Tibial nerve (tissue), 4 donors: ENCODE measurements around the gene RBM26. TPM values are rescaled to one million over a fixed set of nuclear protein-coding genes. Genes with fewer than 3 reads are reported as not detected.

Source experiments
- DNase-seq, 2 donors: peaks; one replicate each; pipeline ENCODE4 v3.0.0-alpha.2; 2019; ENCODE audit warnings: low spot score in 2 of 2
- H3K27ac ChIP-seq, 4 donors: fragments of 200-600 bp; sonication (generic) in 3 of 4; one replicate each; pipeline ENCODE4 v1.5.1; 2017 to 2019; ENCODE audit warnings: mild to moderate bottlenecking in 1 of 4
- H3K27me3 ChIP-seq, 2 donors: fragments of 200-600 bp; sonication (generic) in 1 of 2; one replicate each; pipeline versions ENCODE4 v1.5.1 to v1.6.0; 2017 to 2019
- H3K36me3 ChIP-seq, 3 donors: fragments of 200-600 bp; sonication (generic); one replicate each; pipeline ENCODE4 v1.5.1; 2018 to 2019
- H3K4me1 ChIP-seq, 4 donors: fragments of 200-600 bp; sonication (generic) in 3 of 4; one replicate each; pipeline ENCODE4 v1.5.1; 2017 to 2019
- H3K4me3 ChIP-seq, 4 donors: fragments of 200-600 bp; sonication (generic) in 3 of 4; one replicate each; pipeline ENCODE4 v1.5.1; 2017 to 2019; ENCODE audit warnings: mild to moderate bottlenecking in 1 of 4, moderate library complexity in 1 of 4
- H3K9me3 ChIP-seq, 4 donors: fragments of 200-600 bp; sonication (generic) in 3 of 4; one replicate each; pipeline ENCODE4 v1.5.1; 2017 to 2019
- CTCF ChIP-seq, 5 experiments: fragments of 200-600 bp in 3 of 5; fragments of 450-650 bp in 2 of 5; sonication (generic) in 3 of 5; IDR thresholded peaks; one replicate each; pipeline ENCODE4 v1.5.1; 2016 to 2019; ENCODE audit warnings: antibody characterized with exemption in 5 of 5, mild to moderate bottlenecking in 3 of 5, moderate library complexity in 2 of 5
- EP300 ChIP-seq, 2 donors: sonication (generic); formaldehyde crosslinking; IDR thresholded peaks; one replicate each; pipeline ENCODE4 v1.6.1; 2017; ENCODE audit warnings: antibody characterized with exemption in 2 of 2, mild to moderate bottlenecking in 1 of 2
- POLR2A ChIP-seq, 2 donors: fragments of 450-650 bp; IDR thresholded peaks; one replicate each; pipeline ENCODE4 v1.6.1; 2017; ENCODE audit warnings: antibody characterized with exemption in 2 of 2, mild to moderate bottlenecking in 2 of 2, moderate library complexity in 2 of 2
- WGBS, 2 donors: methylation state at CpG; one replicate each; pipeline ENCODE4 v1.1.5; 2018; 5-methylcytosine and 5-hydroxymethylcytosine counted together
- total RNA-seq, 4 donors: library from RNA; depleted of rRNA; stranded (reverse); fragments of >200 nt; gene quantifications; one replicate each; pipeline ENCODE4 v1.1.0, GENCODE V29; 2016

The RBM26 gene
- total RNA-seq, 4 donors from 2014 or later: 37.3 to 55.3 (median 43.3) TPM

- 77 to 94% methylated on average over 8 to 11 of the region's 11 CpGs for WGBS, 2 donors
- Histone ChIP-seq H3K9me3 (no peaks in the 10 kb centered on the region), H3K27ac (no peak overlapping the region), H3K27me3 (no peaks in the 10 kb centered on the region), H3K36me3 (no peaks in the 10 kb centered on the region), H3K4me3 (no peak overlapping the region), H3K4me1 (no peaks in the 10 kb centered on the region)
- DNase-seq: no peak
- TF ChIP-seq POLR2A (IDR thresholded peaks at IDR 0.05) (no peak), CTCF (IDR thresholded peaks at IDR 0.05) (no peak), EP300 (IDR thresholded peaks at IDR 0.05) (no peak)
These were observed 26.9 kb upstream of the RBM26 start for GRCh38 chr13:79432992-79433391.

GRCh38 chr13:79432086-79432485, 26.0 kb upstream of the RBM26 start:
- TF ChIP-seq POLR2A (IDR thresholded peaks at IDR 0.05): no peak
- no peak for TF ChIP-seq EP300 (IDR thresholded peaks at IDR 0.05)
- TF ChIP-seq CTCF (IDR thresholded peaks at IDR 0.05): no peak
- no peaks in the 10 kb centered on the region for H3K36me3 ChIP-seq
- H3K4me3 ChIP-seq: no peak overlapping the region
- H3K9me3 ChIP-seq: no peaks in the 10 kb centered on the region
- DNase-seq: no peak
- no peaks in the 10 kb centered on the region for H3K27me3 ChIP-seq
- WGBS, 2 donors: 97 to 100% methylated on average over 3 to 4 of the region's 6 CpGs
- no peak overlapping the region for H3K27ac ChIP-seq
- no peaks in the 10 kb centered on the region for H3K4me1 ChIP-seq

- H3K27me3 ChIP-seq: no peaks in the 10 kb centered on the region
- H3K9me3 ChIP-seq: no peaks in the 10 kb centered on the region
- TF ChIP-seq EP300 (IDR thresholded peaks at IDR 0.05): no peak
- TF ChIP-seq POLR2A (IDR thresholded peaks at IDR 0.05): no peak
- TF ChIP-seq CTCF (IDR thresholded peaks at IDR 0.05): no peak
- no peak overlapping the region for H3K4me3 ChIP-seq
- H3K27ac ChIP-seq: no peak overlapping the region
- no peaks in the 10 kb centered on the region for H3K36me3 ChIP-seq
- H3K4me1 ChIP-seq: no peaks in the 10 kb centered on the region
- no peak for DNase-seq
These were observed 23.3 kb upstream of the RBM26 start for GRCh38 chr13:79429309-79429708.

GRCh38 chr13:79427883-79428282, 21.8 kb upstream of the RBM26 start:
- DNase-seq: no peak
- Histone ChIP-seq H3K4me3 (no peak overlapping the region), H3K27ac (no peak overlapping the region), H3K36me3 (no peaks in the 10 kb centered on the region), H3K4me1 (no peaks in the 10 kb centered on the region), H3K27me3 (no peaks in the 10 kb centered on the region), H3K9me3 (no peaks in the 10 kb centered on the region)
- no peak for TF ChIP-seq CTCF (IDR thresholded peaks at IDR 0.05)
- no peak for TF ChIP-seq POLR2A (IDR thresholded peaks at IDR 0.05)
- no peak for TF ChIP-seq EP300 (IDR thresholded peaks at IDR 0.05)
- WGBS, 2 donors: 71 to 89% methylated on average over 2 of the region's 2 CpGs

- Histone ChIP-seq H3K36me3 (no peaks in the 10 kb centered on the region), H3K9me3 (no peaks in the 10 kb centered on the region), H3K27me3 (no peaks in the 10 kb centered on the region), H3K4me3 (no peak overlapping the region), H3K4me1 (no peaks in the 10 kb centered on the region), H3K27ac (no peak overlapping the region)
- no peak for DNase-seq
- TF ChIP-seq POLR2A (IDR thresholded peaks at IDR 0.05) (no peak), CTCF (IDR thresholded peaks at IDR 0.05) (no peak), EP300 (IDR thresholded peaks at IDR 0.05) (no peak)
- 86 to 94% methylated on average over 1 of the region's 1 CpG for WGBS, 2 donors
These were observed 21.2 kb upstream of the RBM26 start for GRCh38 chr13:79427265-79427664.
